NCI-H460 (cell line): Measurements from ENCODE around the gene STKLD1. TPM values are rescaled to one million over a fixed set of nuclear protein-coding genes. Genes with fewer than 3 reads are reported as not detected.

ENCODE experiments used
- DNase-seq: peaks from one replicate; pipeline ENCODE4 v3.0.0-alpha.2; 2016; ENCODE audit warnings: low read depth; ENCODE audit errors: extremely low read depth
- total RNA-seq: library from RNA; depleted of rRNA; stranded (reverse); fragments of >200 nt; shearing (Covaris generic); gene quantifications from 2 replicates; pipeline ENCODE4 v1.2.3, GENCODE V29; 2014

Gene STKLD1
- total RNA-seq, 1 experiment from 2014 or later = 0.59 TPM

DNA sequence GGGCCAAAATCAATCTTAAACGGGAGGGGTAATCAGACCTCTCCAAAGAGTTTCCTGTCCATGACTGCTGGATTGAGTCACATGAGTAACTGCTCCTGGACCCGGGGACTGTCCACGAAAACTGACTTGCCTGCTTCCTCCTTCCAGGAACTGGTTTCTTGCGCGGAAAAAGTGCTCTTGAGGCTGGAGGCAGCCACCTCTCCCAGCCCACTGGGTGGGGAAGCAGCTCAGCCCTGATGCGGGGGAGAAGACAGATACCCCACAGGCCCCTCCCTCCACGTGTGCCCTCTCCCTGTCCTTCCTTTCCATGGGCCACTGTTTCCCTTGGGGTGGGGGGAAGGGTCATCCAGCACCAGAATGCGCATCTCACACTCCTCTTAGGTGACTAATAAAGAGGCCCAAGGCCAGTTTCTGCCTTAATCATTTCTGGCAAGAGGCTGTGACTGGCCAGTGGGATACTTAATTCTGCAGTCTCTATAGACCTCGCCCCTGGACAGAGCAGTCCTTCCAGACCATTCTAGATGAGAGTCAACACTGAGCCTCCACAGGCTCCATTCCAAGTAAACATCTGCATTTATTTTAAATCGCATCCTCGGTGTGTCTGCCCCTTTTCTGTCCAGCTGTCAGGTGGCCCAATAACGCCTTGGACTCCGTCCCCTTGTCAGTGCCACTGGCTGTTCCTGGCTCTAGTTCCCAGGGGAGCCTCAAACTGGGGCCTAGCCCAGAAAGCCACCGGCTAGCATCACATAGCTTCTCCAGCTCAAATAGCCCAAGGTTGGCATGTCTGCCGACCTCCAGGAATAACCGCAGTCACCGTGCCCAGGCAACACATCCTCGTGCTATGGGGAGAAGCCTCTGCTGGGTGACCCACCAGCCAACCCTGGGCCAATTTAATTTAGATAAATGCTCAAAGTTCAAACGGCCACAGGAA lies 29.6 kb downstream of the STKLD1 start:
- no peak for DNase-seq

DNA sequence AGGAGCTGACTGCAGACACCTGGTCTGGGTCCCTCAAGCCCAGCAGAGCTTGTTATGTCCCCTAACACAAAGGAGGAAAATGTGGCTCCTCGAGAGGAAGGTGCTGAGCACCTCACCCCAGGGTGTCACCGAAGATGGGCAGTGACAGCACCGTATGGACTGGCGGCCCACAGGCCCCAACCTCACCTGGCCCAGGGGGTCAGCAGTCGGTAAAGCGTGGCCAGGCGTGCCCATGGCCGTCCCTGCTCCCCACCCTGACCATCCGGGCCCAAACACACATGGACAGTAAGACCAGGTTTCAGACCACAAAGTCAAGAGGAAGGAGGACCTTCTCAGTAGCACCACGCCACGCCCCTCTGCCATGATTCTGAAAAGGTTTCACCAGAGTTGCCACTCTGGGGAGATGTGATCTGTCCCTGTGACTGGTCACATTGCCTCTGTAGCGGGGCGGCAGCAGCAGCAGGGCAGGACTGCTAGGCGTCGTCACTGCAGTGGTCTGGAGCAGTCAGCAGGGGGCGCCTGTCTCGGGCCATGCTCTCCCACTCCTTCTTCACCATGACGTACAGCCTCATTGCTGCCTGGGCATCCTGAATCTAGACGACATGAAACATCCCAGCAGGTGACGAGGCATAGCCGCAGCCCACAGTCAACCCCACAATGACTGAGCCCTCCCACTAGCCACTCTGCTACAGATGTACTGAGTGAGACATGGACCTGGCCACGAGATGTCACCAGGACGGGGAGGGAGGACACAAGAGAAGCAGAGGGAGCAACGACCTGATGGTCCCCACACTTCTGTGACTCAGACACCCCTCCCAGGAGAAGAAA lies 30.5 kb downstream of the STKLD1 start:
- DNase-seq = peak; percentile 69

DNA sequence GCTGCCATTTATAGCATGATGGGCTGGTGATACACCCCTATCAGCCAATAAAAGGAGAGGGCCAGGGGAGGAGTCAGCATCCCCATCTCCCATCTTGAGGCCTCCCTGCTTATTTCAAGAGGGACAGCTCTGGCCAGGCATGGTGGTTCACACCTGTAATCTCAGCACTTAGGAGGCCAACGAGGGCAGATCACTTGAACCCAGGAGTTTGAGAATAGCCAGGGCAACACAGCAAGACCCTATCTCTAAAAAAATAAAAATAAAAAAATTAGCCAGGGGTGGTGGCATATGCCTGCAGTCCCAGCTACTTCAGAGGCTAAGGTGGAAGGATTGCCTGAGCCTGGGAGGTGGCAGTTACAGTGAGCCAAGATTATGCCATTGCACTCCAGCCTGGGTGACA lies 31.9 kb downstream of the STKLD1 start:
- DNase-seq = no peak

- DNase-seq = no peak
These were observed 39.0 kb downstream of the STKLD1 start for GRCh38 chr9:133415170-133415569.

DNA sequence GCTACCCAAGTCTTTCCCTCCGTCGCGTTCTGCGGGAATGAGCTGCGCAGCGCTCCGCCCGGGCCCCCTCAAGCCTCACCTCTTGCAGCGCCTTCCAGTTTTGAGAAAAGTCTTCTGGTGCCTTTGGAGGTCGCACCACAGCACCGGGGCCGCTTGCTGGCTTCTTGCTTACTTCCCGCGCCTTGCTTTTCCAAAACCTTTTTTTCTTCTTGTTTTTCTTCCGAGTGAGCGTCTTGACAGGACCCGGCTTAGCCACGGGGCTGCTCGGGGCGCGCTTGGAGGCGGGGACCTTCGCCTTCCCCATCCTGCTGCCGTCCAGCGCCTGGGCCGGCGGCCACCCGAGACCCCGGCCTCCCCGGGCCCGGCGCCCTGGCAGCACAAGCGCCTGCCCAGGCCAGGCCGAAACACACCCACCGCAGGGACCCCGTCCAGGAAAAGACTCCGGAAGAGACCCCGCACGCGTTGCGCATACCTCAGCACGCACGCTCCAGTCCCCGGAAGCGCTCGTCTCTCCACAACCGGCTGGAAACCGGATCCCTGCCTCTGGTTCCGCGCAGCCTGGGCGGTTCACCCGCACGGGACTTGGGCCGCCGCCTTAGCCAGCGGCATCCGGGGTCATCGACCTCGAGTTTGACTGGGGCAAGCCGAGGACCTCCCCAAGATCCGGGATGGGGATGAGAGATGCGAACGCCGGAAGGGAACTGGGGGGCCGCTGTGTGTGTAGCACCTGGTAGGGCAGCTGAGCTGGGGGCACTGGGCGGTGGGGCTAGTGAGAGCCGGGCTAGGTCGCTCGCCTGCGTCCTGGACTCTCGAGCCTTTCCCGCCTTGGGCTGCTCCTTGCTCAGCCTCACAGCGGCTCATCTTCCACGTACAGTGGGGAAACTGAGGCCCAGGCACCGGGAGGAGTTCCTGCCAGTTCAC lies 41.6 kb downstream of the STKLD1 start, which contains the start of gene REXO4:
TSS of gene REXO4 (minus strand) at position 470 of the 921 bp plus-strand sequence. CDS start at position 304, 166 bp downstream.
- DNase-seq = peak; percentile 73

GRCh38 chr9:133419005-133419404 lies 42.8 kb downstream of the STKLD1 start:
- DNase-seq = no peak

DNA sequence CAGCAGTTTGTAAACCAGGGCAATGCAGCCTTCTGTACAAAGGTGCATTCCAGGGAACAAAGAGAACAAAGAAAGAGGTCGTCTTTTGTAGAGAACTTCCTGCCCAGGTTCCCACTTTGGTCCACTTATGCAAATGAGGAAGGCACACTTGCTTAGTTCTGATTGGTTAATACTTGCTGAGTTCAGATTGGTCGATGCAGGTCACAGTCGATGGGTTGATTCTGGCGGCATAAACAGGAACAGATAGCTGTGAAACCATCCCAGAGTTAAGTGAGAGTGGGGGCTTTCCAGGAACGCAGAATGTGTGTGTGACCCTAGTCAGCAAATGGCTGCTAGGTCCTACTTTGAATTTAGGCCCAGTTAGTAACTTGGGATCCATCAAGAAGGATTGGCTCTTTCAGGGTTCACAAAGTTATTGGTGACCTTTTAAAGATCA lies 44.2 kb downstream of the STKLD1 start:
- DNase-seq = no peak

DNA sequence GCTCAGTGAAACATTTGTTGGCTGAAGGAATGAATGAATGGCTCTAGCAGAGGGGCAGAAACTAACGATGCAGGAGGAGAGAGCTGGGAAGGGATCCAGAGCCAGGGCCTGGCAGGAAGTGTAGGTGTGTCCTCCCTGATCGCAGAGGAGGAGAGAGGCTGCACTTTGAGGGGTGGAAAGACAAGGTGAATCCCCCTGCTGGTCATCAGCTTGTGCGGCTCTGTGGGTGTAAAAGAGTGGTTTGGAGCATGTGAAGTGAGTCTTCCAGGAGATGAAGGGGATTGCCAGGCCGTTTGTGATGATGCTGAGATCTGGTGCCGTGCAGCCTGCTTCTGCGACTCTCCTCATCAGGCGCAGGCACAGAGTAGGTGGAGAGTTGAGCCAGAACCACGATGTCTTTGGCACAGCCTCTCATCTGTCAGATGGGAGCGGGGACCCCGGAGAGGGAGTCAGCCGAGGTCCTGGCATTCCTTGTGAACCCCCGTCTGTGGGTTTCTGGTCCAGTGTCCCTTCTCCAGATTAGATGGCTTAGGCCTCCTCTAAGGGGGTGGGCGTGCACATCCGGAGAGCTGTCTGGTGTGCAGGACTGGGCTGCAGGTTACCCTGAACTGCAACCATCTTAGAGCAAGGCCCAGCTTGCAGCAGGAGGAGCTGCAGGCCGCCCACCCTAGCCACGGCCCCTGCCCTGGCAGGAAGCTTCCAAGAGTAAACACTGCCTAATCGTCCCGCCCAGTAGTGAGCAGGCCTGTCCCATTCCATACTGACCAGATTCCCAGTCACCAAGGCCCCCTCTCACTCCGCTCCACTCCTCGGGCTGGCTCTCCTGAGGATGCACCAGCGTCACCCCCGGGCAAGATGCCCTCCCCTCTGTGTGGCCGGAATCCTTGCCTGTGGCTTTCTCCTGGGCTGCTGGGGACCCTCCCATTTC lies 45.7 kb downstream of the STKLD1 start, which contains the start of gene ADAMTS13:
TSS of gene ADAMTS13 (plus strand) at position 753 of the 928 bp plus-strand sequence. CDS start at position 830, 77 bp downstream.
- no peak for DNase-seq

GRCh38 chr9:133423216-133423615 lies 47.0 kb downstream of the STKLD1 start:
- DNase-seq = no peak

GRCh38 chr9:133424187-133424586 lies 48.0 kb downstream of the STKLD1 start:
- DNase-seq = no peak

GRCh38 chr9:133425049-133425632 lies 49.0 kb downstream of the STKLD1 start:
- DNase-seq = no peak

GRCh38 chr9:133426011-133426410 lies 49.8 kb downstream of the STKLD1 start:
- DNase-seq = no peak

DNA sequence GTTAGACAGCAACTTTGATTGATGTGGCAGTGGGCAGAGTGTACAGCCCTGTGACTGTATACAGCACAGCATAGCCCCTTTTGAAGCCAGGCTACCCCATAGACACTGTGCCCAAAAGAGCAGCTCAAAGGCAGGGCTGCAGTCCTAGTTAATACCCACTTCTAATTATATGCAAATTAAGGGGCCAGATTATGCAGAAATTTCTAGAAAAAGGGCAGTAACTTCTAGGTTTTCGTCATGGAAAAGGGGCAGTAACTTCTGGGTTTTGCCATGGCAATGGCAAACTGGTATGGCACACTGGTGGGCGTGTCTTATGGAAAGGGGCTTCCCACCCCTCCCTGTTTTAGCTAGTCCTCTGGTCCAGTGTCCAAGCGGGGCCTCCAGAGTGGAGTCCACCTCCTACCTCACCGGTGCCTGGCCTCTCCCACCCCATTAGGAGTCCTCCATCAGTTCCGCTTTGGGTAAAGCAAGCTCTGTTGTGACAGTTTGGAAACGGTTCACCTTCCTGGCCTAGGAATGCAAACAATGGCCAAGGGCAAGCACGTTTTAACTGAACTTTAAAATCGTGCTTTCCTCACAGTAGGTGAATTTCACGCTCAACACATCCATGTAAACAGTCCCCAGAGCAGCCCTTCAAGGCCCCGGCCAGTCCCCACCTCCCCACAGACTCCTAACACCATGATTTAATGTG lies 51.6 kb downstream of the STKLD1 start:
- DNase-seq = no peak

DNA sequence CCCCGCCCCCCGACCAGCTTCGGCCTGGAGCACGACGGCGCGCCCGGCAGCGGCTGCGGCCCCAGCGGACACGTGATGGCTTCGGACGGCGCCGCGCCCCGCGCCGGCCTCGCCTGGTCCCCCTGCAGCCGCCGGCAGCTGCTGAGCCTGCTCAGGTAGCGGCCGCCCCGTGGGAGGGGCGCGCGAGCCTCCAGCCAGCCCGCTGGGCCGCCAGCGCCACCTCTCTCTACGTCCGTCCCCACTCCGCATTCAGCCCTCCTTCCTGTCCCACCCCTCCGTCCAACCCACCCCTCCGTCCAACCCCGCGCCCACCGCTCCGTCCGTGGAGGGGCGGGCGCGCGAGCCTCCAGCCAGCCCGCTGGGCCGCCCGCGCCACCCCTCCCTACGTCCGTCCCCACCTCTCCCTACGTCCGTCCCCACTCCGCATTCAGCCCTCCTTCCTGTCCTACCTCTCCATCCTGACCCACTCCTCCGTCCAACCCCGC lies 52.5 kb downstream of the STKLD1 start:
- DNase-seq = no peak

GRCh38 chr9:133429214-133429613 lies 53.0 kb downstream of the STKLD1 start:
- DNase-seq = no peak

- DNase-seq = no peak
These were observed 53.5 kb downstream of the STKLD1 start for GRCh38 chr9:133429641-133430161.

GRCh38 chr9:133430244-133430643 lies 54.1 kb downstream of the STKLD1 start:
- DNase-seq = no peak
